DND-41 (cell line): ENCODE results near the gene BMP8B.

Experiments used
- EZH2 ChIP-seq: IDR thresholded peaks from 3 replicates; pipeline ENCODE4 v1.6.1; 2012; ENCODE audit warnings: borderline replicate concordance, low read depth, mild to moderate bottlenecking, moderate library complexity, low read length, inconsistent platforms; ENCODE audit not compliant: severe bottlenecking
- TF ChIP-seq, protein P1 (sequence below): IDR thresholded peaks from 2 replicates; pipeline ENCODE4 v1.5.1; 2012; ENCODE audit warnings: borderline replicate concordance, low read length, moderate library complexity, mild to moderate bottlenecking; ENCODE audit not compliant: poor library complexity, severe bottlenecking; ENCODE audit errors: extremely low read depth

DNA sequence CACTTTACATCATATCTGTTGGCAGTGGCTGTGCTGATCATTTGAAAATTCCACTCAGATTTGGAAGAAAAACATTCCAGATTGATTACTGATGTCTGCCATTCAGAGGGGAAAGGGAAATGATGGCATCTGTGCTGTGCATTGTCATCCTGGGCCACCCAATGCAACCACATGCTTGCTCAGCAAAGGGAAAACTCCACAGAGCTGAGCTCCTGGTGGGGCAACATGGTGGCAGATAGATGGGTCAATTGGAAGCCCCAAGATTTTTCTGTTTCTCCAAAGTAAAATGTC is 29.3 kb downstream of the BMP8B start:
- TF ChIP-seq, protein P1, sequence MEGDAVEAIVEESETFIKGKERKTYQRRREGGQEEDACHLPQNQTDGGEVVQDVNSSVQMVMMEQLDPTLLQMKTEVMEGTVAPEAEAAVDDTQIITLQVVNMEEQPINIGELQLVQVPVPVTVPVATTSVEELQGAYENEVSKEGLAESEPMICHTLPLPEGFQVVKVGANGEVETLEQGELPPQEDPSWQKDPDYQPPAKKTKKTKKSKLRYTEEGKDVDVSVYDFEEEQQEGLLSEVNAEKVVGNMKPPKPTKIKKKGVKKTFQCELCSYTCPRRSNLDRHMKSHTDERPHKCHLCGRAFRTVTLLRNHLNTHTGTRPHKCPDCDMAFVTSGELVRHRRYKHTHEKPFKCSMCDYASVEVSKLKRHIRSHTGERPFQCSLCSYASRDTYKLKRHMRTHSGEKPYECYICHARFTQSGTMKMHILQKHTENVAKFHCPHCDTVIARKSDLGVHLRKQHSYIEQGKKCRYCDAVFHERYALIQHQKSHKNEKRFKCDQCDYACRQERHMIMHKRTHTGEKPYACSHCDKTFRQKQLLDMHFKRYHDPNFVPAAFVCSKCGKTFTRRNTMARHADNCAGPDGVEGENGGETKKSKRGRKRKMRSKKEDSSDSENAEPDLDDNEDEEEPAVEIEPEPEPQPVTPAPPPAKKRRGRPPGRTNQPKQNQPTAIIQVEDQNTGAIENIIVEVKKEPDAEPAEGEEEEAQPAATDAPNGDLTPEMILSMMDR: no peak
- TF ChIP-seq EZH2: no peak
